Endothelial cell (in vitro differentiated cells): ENCODE data around the gene NPIPA2. TPM values are rescaled to one million over a fixed set of nuclear protein-coding genes. Genes with fewer than 3 reads are reported as not detected.
"Not testable (repeated sequence)": the region's sequence is repeated elsewhere in the genome, so short reads cannot be mapped to it uniquely, and the experiment has no call there.

Source experiments
- DNase-seq: peaks from one replicate; pipeline ENCODE4 v3.0.0; 2021; ENCODE audit warnings: low spot score
- H3K27ac Mint-ChIP-seq: one replicate; pipeline ENCODE4 v1.8.0; 2021; ENCODE audit warnings: mixed read lengths, inconsistent platforms; ENCODE audit not compliant: unreplicated experiment
- H3K27me3 Mint-ChIP-seq: one replicate; pipeline ENCODE4 v1.8.0; 2021; ENCODE audit warnings: mild to moderate bottlenecking, moderate library complexity, mixed read lengths, inconsistent platforms; ENCODE audit not compliant: unreplicated experiment
- H3K36me3 Mint-ChIP-seq: one replicate; pipeline ENCODE4 v1.8.0; 2021; ENCODE audit warnings: mild to moderate bottlenecking, low read depth, mixed read lengths, inconsistent platforms; ENCODE audit not compliant: unreplicated experiment
- H3K4me1 Mint-ChIP-seq: one replicate; pipeline ENCODE4 v1.8.0; 2021; ENCODE audit warnings: mild to moderate bottlenecking, mixed read lengths, inconsistent platforms; ENCODE audit not compliant: unreplicated experiment
- H3K4me3 Mint-ChIP-seq: one replicate; pipeline ENCODE4 v1.8.0; 2021; ENCODE audit warnings: mild to moderate bottlenecking, mixed read lengths, inconsistent platforms; ENCODE audit not compliant: unreplicated experiment
- H3K9me3 Mint-ChIP-seq: one replicate; pipeline ENCODE4 v1.8.0; 2021; ENCODE audit warnings: mixed read lengths, inconsistent platforms; ENCODE audit not compliant: unreplicated experiment
- total RNA-seq: library from RNA; stranded (reverse); fragmentation: NEBNext Ultra II Directional; extraction: Animal tissue kit (Norgen Biotek cat#: 25700); gene quantifications from one replicate; pipeline ENCODE4 v1.2.1, GENCODE V29; 2021; ENCODE audit not compliant: unreplicated experiment

NPIPA2 gene
- total RNA-seq, 1 donor from 2014 or later, result 9.0 TPM

DNA sequence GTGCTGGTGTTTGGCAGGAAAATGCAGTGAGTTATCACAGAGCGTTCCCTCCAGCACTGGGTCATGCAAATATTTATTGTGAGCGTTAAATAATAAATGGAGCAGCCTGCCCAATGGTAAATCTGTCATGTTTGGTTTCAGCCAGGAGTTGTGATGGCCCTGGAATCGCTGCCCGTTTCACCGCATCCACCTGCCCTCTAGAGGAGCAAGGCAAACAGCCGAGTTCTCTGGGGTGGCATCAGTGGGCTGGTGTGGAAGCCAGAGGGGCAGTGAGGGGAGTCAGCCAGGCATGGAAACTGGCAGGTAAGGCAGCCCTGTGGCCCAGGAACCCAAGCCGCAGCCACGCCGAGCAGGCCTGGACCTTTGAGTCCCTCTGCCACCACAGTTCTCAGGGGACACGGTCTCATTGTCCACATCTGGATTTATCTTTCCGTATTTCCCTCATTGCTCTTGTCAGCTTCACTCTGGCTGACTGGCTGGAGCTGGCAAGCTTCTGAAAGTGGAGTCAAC lies 37.1 kb downstream of the NPIPA2 start:
- H3K27me3 Mint-ChIP-seq, H3K36me3 Mint-ChIP-seq, H3K27ac Mint-ChIP-seq, H3K4me3 Mint-ChIP-seq, H3K4me1 Mint-ChIP-seq, H3K9me3 Mint-ChIP-seq, DNase-seq: not testable (repeated sequence)

DNA sequence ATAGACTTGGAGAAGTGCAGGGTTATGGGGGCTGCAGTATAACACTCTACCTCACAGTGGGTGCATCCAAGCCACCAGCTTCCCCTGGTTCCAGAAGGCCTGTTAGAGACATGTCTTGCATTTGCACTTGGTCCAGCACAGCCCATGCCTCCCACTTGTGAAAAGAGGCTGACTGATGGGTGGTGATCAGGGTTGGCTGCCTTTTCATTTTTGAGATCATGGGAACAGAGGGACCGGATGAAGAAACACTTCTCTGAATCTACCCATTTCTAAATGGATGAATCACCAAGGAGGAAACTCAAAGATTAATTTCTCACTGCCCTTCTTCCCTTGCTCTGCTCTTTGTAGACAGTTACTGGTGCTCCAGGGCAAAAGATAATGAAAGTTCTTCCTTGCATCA lies 43.8 kb downstream of the NPIPA2 start:
- DNase-seq, H3K9me3 Mint-ChIP-seq, H3K4me1 Mint-ChIP-seq, H3K4me3 Mint-ChIP-seq, H3K36me3 Mint-ChIP-seq, H3K27ac Mint-ChIP-seq, H3K27me3 Mint-ChIP-seq: not testable (repeated sequence)

DNA sequence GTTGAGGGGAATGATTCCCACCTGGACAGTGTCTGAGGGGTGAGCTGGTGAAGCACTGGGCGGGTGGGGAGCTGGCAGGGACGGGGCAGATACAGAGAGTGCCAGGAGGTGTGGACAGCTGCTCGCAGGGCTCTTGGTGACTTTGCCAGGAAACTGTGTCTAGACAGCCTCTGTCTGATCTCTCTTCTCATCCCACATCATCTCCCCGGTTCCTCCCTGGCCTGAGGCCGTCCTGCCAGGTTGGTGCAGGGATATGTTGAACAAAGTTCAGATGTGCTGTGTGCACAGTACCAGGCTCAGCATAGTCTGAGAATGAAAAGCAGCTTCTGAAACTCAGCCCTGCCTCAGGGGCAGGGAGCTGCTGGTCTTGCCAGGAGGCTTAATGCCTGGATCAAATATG lies 47.2 kb downstream of the NPIPA2 start:
- H3K36me3 Mint-ChIP-seq, H3K9me3 Mint-ChIP-seq, H3K27ac Mint-ChIP-seq, DNase-seq, H3K27me3 Mint-ChIP-seq, H3K4me1 Mint-ChIP-seq, H3K4me3 Mint-ChIP-seq: not testable (repeated sequence)

DNA sequence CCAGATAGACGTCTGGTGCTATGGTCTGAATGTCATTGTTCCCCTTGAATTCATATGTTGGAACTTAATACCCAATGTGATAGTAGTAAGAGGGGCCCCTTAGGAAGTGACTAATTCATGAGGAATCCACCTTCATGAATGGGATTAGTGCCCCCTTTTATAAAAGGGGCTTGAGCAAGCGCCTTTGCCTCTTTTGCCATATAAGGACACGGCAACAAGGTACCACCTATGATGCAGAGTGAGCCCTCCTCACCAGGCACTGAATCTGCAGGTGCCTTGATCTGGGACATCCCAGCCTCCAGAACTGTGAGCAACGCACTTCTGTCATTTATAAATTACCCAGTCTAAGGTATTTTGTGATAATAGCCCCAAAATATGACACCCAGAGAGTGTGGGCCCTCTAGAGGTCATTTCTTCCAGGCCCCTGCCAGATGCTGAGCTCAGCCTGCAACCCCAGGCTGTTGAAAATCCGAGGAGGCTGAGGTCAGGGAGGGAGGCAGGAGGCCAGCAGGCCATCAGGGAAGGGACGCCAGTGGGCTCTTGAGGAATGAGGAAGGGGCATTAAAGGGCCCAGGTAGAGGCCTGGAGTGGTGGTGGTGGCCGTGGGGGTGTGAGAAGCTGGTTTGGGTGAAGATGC lies 48.1 kb downstream of the NPIPA2 start:
- not testable (repeated sequence) for H3K27ac Mint-ChIP-seq, H3K27me3 Mint-ChIP-seq, H3K9me3 Mint-ChIP-seq, H3K36me3 Mint-ChIP-seq, H3K4me3 Mint-ChIP-seq, DNase-seq, H3K4me1 Mint-ChIP-seq

DNA sequence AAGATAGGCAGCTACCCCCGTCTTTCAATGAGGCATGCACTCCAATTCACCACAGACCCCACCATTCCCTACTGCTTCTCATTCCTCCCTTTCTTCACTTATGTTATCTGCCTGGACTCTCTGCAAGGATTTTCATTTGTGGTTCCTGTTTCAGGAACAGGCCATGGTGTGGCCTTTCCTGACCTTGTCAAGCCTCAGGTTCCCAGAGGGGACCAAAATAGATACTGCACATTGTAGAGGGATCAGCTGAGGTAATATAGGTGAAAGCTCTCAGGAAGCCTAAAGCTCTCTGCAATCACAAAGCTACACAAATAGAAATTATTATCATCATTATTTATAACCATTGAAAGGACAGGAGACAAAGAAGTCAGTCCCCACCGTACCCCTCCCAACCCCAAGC lies 50.6 kb downstream of the NPIPA2 start:
- H3K4me1 Mint-ChIP-seq, H3K27me3 Mint-ChIP-seq, H3K4me3 Mint-ChIP-seq, H3K36me3 Mint-ChIP-seq, H3K9me3 Mint-ChIP-seq, H3K27ac Mint-ChIP-seq, DNase-seq: not testable (repeated sequence)

DNA sequence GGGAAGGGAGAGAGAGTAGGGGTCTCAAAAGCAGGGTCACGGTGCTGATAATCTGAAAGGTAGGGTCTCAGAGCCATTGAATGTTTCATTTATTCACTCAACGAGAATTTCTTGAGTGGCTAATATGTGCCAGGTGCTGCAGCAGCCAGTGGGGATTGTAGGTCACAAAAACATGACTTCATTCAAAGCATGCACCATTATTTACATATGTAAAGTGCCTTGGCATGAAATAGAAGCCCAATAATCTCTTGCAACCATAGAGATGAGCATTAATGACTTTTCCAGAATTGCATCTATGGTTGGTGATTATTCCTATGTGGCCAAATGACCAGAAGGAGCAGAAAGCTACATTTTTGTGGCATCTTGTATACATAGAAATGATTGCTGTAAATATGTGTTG lies 55.2 kb downstream of the NPIPA2 start:
- H3K9me3 Mint-ChIP-seq, H3K27me3 Mint-ChIP-seq, DNase-seq, H3K36me3 Mint-ChIP-seq, H3K4me1 Mint-ChIP-seq, H3K27ac Mint-ChIP-seq, H3K4me3 Mint-ChIP-seq: not testable (repeated sequence)

DNA sequence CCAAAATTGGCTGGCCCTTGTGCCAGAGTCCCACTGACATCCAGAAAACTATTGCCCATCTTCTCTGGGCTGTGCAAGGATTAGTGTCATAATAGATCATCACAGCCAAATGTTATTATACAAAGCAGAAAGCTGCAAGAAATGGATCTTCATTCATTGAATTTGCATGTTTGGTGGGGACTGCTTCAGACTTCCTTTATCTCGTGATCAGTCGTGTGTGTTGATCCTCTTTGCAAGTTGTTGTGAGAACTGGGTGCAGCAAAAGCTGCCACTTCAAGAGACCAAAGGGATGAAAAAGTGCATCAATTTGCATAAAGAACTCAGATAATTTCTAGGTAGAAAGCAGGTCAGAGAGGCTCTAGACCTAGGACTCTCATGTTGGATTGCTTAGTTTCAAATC lies 61.2 kb downstream of the NPIPA2 start:
- H3K27ac Mint-ChIP-seq, H3K4me3 Mint-ChIP-seq, H3K27me3 Mint-ChIP-seq, DNase-seq, H3K36me3 Mint-ChIP-seq, H3K4me1 Mint-ChIP-seq, H3K9me3 Mint-ChIP-seq: not testable (repeated sequence)

DNA sequence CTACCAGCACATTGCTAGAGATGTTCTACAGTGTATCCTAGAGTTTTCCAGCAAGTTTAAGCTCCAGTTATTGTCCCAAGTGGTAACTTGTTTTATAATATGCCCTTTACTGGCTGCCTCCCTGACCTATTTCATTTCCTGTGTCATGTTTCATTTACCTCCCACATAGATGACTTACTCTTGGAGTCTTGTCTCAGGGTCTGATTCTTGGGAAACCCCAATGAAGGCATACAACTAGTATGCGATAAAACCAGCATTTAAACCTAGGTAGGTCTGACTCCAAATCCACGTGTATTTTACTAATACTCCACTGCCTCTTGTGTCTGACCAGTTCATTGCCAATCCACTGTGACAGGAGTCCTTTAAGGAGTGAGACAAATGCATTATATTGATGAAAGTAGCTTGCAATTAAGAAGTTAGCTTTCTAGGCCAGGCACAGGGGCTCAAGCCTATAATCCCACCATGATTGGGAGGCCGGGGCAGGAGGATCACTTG lies 64.9 kb downstream of the NPIPA2 start:
- not testable (repeated sequence) for DNase-seq, H3K27me3 Mint-ChIP-seq, H3K4me3 Mint-ChIP-seq, H3K4me1 Mint-ChIP-seq, H3K9me3 Mint-ChIP-seq, H3K36me3 Mint-ChIP-seq, H3K27ac Mint-ChIP-seq

DNA sequence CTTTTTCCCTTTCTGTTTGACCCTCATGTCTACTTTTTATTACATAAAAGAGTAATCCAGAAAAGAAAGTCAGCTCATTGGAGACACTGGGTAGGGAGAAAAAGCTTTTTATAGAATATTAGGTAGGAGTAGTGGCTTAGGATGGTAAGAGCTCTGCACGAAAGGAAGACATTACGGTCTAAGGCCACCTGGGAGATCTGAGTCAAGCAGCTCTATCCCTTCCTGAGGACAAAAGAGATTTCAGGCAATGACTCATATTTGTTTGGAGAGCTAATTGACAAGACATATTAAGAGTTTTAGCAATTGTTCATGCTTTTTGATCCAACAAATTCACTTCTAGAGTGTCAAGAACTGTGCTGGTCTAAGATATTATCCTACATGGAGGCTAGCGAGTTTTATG lies 71.6 kb downstream of the NPIPA2 start:
- H3K27ac Mint-ChIP-seq, H3K36me3 Mint-ChIP-seq, H3K27me3 Mint-ChIP-seq, H3K9me3 Mint-ChIP-seq, DNase-seq, H3K4me3 Mint-ChIP-seq, H3K4me1 Mint-ChIP-seq: not testable (repeated sequence)

Other genes with a start within 250 kb of the NPIPA2 start
- gene PARN, start 112.3 kb upstream of the NPIPA2 start, total RNA-seq, result 25.2 TPM
- gene BFAR, start 109.6 kb upstream of the NPIPA2 start, total RNA-seq, result 80.7 TPM
- 0.28 TPM for gene PLA2G10, start 48.2 kb upstream of the NPIPA2 start, total RNA-seq
- 2.4 TPM for gene NPIPA3, start 39.1 kb upstream of the NPIPA2 start, total RNA-seq
- gene NOMO1, start 91.2 kb downstream of the NPIPA2 start, total RNA-seq, result 79.0 TPM
- 103 TPM for gene NPIPA1, start 194.9 kb downstream of the NPIPA2 start, total RNA-seq
- gene PDXDC1, start 232.5 kb downstream of the NPIPA2 start, total RNA-seq, result 54.8 TPM